Large intestine (tissue), 3 donors: ENCODE measurements around the gene DNAJC25. TPM values are rescaled to one million over a fixed set of nuclear protein-coding genes. Genes with fewer than 3 reads are reported as not detected.

Experiments
- DNase-seq, 2 donors: peaks; one replicate each; pipeline versions ENCODE4 v3.0.0 to v3.0.0-alpha.2; 2013
- H3K27ac ChIP-seq: one replicate; pipeline ENCODE4 v1.5.1; 2013; ENCODE audit warnings: low read length
- H3K27me3 ChIP-seq: 2 replicates; pipeline ENCODE4 v1.6.1; 2013; ENCODE audit warnings: low read length; ENCODE audit not compliant: control insufficient read depth, insufficient read depth
- H3K36me3 ChIP-seq: 2 replicates; pipeline ENCODE4 v1.6.1; 2013; ENCODE audit warnings: low read length; ENCODE audit not compliant: control insufficient read depth, insufficient read depth
- H3K4me1 ChIP-seq: one replicate; pipeline ENCODE4 v1.6.1; 2013; ENCODE audit warnings: low read length; ENCODE audit not compliant: control insufficient read depth, insufficient read depth
- H3K4me3 ChIP-seq: one replicate; pipeline ENCODE4 v1.5.1; 2013; ENCODE audit warnings: low read length
- H3K9me3 ChIP-seq: one replicate; pipeline ENCODE4 v1.6.1; 2013; ENCODE audit warnings: mild to moderate bottlenecking, low read depth, low read length, moderate library complexity; ENCODE audit not compliant: control insufficient read depth
- WGBS: methylation state at CpG from one replicate; pipeline ENCODE4 v1.1.5; 2013; ENCODE audit warnings: low lambda C conversion rate; ENCODE audit not compliant: insufficient coverage; 5-methylcytosine and 5-hydroxymethylcytosine counted together
- polyA plus RNA-seq: library from polyadenylated mRNA; unstranded; fragments of 120-200 nt; gene quantifications from one replicate; pipeline ENCODE4 v1.2.1, GENCODE V29; 2013

The DNAJC25 gene
- polyA plus RNA-seq, 1 donor: 12.3 TPM

DNA sequence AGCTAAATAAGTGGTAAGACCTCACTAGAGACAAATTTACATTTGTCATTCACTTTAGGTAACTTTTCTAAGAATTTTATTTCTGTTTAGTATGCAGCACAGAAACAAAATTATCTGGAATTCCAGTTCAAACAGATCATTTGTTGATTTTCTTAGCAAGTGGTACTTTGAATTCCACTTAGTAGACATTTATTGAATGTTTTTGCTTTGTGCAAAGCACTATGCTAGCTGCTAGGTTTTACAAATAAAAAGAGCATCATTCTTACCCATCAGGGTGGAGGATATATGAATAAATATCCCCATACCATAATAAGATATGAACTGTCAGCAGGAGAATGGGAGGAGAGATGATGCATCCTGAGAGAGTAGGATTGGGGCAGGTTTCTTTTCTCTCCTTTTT, 65.7 kb downstream of the DNAJC25 start:
- Histone ChIP-seq H3K27ac (no peak overlapping the region), H3K4me1 (no peaks in the 10 kb centered on the region), H3K36me3 (no peaks in the 10 kb centered on the region), H3K27me3 (no peaks in the 10 kb centered on the region), H3K9me3 (no peaks in the 10 kb centered on the region), H3K4me3 (no peak overlapping the region)
- no peak for DNase-seq

DNA sequence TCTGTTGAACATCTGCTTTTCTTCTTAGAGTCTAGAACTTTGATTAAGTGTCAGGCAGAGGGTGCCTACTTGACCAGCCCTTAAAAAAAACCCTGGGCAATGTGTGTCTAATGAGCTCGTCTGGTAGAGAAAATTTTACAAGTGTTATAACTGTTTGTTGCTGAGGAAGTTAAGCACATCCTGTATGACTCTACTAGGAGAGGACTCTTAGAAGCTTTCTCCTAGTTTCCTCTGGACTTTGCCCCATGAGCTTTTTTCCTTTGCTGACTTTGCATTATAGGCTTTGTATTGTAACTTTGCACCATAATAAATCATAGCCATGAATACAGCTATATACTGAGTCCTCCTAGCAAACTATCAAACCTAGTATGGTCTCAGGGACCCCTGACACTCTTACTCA, 69.6 kb downstream of the DNAJC25 start:
- H3K27ac ChIP-seq: peak overlapping the region; percentile 74
- no peaks in the 10 kb centered on the region for H3K36me3 ChIP-seq
- H3K9me3 ChIP-seq: no peaks in the 10 kb centered on the region
- H3K4me3 ChIP-seq: no peak overlapping the region
- no peaks in the 10 kb centered on the region for H3K27me3 ChIP-seq
- H3K4me1 ChIP-seq: peaks cover 3% of the 10 kb centered on the region
- peak; percentile 48 to 87 for DNase-seq
- WGBS: no CpG with 5 or more reads among the region's 1 CpG

Other genes with a start within 250 kb of the DNAJC25 start
- 70.6 TPM for gene ECPAS, start 147.0 kb upstream of the DNAJC25 start, polyA plus RNA-seq
- gene ZNF483, start 106.2 kb upstream of the DNAJC25 start, polyA plus RNA-seq: 0.99 TPM
- gene PTGR1, start 31.7 kb upstream of the DNAJC25 start, polyA plus RNA-seq: 88.5 TPM
- gene GNG10, start 30.3 kb downstream of the DNAJC25 start, polyA plus RNA-seq: 51.5 TPM
- 0.10 TPM for gene SHOC1, start 163.6 kb downstream of the DNAJC25 start, polyA plus RNA-seq